IMR-90 (cell line): ENCODE results near the gene HAUS7.
"Not testable (repeated sequence)": the region's sequence is repeated elsewhere in the genome, so short reads cannot be mapped to it uniquely, and the experiment has no call there.

Experiments
- BHLHE40 ChIP-seq: fragments of 150-350 bp; IDR thresholded peaks from 2 replicates; pipeline ENCODE4 v1.6.1; 2016; ENCODE audit warnings: mild to moderate bottlenecking, low read depth, low read length
- CHD1 ChIP-seq: IDR thresholded peaks from 2 replicates; pipeline ENCODE4 v1.6.1; 2012; ENCODE audit warnings: low read depth, low read length, improper control_type of control experiment
- NFE2L2 ChIP-seq: fragments of 150-350 bp; IDR thresholded peaks from 2 replicates; pipeline ENCODE4 v1.6.1; 2016; ENCODE audit warnings: low read depth, mild to moderate bottlenecking, low read length
- POLR2A ChIP-seq: IDR thresholded peaks from 2 replicates; pipeline ENCODE4 v1.6.1; 2012; ENCODE audit warnings: mild to moderate bottlenecking, low read depth, low read length
- RFX5 ChIP-seq: IDR thresholded peaks from 2 replicates; pipeline ENCODE4 v1.8.0; 2012; ENCODE audit warnings: low read depth, mild to moderate bottlenecking, low read length, moderate library complexity
- TF ChIP-seq, protein P1 (sequence below): conservative IDR thresholded peaks from 2 replicates; pipeline ENCODE4 v1.5.1; 2012; ENCODE audit warnings: mild to moderate bottlenecking, low read depth, low read length, improper control_type of control experiment

DNA sequence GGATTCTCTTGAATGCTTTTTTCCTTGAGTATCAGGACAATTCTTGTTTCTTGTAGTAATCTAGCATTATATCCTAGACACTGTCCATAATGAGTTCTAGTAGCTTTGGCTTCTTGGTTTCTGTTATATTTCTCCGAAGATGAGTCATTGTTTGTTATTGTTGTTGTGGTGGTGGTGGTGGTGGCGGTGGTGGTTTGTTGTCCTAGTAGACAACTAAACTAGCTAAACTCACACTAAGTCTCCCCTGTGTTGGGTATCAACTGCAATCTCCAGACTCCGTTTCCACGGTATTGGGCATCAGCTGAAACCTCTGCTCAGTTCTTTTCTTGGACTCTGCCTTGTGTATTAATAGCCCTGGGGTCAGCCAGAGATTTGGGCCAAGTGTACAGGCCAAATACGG is 66.0 kb downstream of the HAUS7 start:
- not testable (repeated sequence) for TF ChIP-seq POLR2A, BHLHE40, RFX5, NFE2L2, CHD1
- TF ChIP-seq, protein P1, sequence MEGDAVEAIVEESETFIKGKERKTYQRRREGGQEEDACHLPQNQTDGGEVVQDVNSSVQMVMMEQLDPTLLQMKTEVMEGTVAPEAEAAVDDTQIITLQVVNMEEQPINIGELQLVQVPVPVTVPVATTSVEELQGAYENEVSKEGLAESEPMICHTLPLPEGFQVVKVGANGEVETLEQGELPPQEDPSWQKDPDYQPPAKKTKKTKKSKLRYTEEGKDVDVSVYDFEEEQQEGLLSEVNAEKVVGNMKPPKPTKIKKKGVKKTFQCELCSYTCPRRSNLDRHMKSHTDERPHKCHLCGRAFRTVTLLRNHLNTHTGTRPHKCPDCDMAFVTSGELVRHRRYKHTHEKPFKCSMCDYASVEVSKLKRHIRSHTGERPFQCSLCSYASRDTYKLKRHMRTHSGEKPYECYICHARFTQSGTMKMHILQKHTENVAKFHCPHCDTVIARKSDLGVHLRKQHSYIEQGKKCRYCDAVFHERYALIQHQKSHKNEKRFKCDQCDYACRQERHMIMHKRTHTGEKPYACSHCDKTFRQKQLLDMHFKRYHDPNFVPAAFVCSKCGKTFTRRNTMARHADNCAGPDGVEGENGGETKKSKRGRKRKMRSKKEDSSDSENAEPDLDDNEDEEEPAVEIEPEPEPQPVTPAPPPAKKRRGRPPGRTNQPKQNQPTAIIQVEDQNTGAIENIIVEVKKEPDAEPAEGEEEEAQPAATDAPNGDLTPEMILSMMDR, result not testable (repeated sequence)
